ENCODE results near the gene SIX3.

SIX3 gene

DNA sequence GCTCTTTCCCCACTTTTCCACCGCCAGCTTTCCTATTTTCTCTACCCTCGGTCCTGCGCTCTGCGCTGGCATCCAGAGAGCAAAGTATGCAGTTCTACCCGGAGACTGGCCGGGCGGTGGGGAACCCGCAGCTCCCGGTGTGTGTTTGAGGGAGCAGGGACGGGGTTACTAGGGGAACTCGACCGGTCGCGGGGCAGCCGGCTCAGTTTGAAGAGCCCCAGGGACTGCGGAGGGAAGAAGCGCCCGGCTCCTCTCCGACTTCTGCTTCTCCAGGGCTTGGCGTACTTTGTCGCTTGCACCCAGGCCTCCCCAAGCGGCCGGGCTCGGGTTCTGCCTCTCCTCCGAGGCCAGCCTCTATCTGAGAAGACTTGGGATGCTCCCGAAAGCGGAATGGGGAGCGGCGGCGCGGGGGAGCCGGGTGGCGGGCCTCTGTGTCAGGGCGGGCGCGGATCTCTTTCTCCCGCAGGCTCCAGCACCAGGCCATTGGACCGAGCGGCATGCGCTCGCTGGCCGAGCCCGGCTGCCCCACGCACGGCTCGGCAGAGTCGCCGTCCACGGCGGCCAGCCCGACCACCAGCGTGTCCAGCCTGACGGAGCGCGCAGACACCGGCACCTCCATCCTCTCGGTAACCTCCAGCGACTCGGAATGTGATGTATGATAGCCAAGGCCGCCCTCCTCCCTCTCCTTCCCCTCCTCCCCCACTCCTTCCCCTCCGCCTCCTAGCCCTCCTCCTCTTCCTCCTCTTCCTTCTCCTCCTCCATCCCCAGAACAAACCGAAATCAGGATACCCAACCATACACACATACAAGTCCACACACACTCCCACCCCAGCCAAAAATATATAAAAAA is 2.8 kb downstream of the SIX3 start:
- DNase-seq: no peak

DNA sequence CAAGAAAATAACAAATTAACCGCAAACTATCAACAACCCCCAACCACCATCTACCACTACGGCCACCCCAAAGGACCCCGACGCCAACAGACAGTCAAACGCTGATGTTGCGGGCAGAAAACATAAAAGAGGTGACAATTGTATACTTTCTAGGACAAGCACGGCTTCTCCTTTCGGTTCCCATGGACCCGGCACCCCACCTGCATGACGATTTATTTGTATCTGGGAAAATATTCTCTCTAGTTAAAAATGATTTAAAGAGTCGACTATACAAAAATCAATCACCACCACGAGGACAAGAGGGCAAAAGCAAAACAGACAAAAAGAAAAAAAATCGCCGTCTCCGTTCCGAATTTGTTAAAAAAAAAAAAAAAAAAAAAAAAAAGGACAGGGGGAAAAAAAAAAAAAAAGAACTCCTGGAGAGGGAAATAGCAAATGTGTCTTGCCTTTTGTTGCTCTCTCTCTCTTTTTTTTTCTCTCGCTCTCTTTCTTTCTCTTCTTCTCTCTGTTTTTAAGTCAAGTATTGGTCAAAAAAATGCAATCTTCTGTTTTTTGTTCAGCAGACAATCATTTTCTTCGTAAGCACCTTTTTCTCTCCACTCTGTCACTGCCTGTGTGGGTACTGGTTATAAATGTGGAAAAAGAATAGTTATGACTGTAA is 3.6 kb downstream of the SIX3 start:
- no peak for DNase-seq

DNA sequence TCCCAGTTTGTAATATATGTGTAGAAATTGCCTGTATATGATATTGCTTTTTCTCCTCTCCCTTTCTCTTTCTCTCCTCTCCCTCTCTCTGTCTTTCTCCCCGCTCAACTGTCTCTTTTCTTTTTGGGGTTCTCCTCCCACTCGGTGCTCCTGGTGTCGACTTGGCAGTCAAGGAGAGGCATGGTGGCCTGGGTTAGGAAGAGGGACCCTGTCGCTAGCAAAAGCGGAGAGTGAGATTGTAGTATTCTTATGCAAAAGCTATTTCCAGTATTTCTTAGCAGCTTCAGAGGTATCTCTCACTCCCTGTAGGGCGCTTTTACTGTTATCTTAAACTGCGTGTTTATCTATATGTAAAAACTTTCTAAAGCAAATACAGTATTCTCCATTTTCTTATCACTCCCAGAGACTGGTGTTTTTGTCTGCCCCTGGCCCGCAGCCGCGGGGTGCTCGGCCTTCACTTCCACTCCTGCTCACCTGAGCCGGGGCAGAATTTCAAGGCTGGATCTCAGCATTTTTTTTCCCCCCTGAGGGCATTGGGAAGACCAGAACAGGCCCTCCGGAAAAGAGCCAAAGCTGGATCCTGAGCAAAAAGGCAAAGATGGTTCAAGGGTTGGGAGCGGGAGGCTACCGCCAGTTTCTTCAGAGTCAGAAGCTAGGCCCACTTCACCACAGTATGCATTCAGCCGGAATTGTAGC is 4.3 kb downstream of the SIX3 start:
- no peak for DNase-seq

DNA sequence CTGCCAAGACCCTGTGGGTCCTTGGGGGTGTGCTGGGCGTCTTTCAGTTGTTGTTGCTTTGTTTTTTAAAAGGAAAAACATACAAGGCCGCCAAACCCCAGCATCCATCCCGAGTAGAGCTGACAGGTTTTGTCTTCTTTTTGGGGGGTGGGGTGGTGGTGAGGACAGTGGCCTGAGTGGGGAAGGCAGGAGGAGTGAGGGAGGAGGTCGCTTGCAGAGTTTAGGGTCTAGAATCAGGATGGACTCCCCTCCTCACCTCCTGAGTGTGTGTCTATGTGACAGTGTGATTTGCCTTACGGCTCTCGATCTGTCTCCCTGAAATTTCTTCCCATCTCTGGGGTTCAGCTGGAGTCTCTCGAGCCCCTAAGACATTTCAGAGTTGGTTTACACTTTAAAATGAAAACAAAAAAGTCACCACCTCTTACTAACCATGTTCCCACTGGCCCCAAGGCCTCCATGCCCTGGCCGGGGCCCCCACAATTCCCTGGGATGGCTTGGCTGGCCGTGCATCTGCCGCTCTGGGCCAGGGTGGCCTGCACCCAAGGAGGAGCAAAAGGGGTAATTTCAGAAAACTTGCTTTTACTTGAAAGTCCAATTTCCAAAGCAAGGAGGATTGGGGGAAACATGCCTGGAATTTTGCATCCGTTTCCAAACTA is 5.0 kb downstream of the SIX3 start:
- DNase-seq: no peak

DNA sequence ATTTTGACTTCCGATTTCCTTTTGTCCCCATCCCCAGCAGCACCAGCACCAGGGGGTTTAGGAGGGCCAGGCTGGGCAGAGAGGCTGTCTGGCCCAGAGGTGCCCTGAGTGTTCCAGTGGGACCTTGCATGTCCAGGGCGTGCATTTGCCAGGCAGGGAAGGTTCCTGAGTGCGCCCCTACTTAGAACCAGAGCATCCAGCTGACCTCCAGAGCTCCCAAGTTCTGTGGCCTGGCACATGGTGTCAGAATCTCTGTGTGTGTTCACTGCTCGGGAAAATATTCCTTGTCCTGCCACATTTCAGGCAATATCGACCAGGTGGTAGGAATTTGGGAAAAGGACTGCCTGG is 5.5 kb downstream of the SIX3 start:
- DNase-seq: no peak

DNA sequence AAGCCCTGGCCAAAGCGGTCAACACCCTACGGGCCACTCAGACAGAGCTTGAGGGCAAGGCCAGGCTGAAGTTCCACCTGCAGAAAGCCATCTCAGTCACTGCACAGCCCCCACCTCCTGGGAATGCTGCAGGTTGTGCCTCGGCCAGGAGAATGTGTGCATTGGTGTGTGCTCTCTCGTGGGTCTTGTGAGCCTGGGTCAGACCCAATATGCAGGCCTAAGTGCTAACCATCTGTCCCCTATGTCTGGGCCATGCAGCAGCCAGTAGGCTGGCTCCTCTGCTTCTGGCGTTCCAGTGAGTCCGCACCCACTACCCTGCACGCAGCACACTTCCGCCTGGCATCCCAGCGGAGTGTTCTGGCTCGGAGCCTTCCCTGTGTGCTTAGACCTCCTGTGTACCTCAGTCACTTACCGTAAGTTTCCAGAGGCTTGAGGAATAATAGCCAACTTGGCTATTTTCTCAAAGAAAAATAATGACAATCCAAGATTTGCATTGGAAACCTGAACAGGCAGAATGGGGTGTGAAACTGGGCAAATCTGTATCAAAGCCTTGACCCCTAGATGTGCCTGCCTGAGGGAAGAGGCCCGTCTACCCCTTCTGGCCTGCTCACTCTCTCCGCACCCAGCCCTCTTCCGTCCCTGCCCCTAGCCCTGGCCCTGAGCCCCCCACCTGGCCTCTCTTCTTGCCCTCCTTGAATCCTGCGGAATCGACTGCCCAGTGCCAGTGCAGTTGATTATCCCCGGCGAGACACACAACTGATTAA is 7.2 kb downstream of the SIX3 start:
- DNase-seq: no peak

DNA sequence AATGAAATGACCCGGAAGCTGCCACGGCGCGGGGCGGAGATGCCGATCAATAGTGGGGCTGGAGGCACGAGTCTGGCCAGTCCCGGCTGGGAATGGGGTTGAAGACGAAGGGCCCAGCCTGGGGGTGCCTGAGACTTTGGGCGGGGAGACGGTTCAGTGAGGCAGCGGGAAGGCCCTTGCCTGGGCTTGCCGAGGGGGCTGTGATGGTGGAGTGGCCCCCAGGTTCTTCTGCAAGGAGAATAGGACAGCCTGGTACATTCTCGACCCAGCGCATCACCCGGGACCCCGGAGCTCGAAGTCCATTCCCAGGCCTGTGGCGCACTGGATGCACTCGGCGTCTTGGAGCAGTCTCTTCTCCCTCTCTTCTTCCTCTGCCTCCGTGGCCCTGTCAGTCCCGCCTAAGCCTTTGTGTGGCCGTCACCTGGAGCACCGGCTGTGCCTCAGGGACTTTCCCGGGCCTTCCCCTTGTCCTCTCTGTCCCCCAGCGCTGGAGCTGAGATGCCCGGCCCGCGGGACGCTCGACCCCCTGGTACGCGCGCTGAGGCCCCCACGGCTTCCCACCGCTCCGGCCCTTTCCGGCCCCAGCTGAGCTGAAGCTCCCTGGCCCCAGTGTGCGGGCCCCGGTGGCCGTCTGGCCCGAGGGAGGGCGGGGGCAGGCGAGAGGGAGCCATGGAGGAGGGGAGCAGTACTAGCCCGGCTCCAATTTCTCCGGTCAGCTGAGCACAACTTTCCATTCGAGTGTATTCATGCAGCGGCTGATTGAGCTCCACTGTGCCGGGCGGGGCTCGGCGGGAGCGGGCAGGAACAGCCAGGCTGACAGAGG is 8.0 kb downstream of the SIX3 start:
- no peak for DNase-seq

DNA sequence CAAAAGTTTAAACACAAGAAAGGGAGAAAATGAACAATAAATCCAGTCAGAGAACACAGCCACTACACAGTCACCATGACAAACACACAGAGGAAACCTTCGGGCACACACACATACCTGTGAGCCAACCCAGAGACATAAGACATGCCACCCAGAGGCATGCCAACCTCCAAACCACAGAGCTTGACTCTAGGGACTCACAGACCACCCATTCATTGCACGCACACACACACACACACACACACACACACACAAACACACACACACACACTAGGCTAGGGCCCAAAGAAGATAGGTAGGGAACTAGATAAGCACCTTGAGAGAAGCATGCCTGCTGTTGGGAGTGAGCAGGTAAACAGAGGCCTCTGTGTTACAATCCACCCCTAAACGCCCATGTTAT is 9.1 kb downstream of the SIX3 start:
- DNase-seq: no peak

DNA sequence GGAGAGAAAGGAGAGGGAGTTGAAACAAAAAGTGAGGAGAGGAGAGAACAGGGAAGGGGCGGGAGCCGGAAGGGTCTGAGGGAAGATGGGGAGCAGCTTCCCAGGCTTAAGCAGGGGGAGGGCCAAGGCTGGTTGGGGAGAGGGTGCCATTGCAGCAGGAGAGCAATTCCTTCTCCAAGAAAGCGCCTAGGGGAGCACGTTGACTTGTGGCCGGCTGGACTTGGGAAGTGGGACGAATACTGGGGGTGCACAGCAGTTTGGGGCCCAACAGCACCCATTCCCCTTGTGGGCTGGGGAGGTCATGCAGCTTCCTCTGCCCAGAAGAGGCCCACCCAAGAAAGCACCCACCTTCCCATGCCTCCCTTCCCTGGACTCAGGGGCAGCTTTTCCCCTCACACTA is 9.6 kb downstream of the SIX3 start:
- no peak for DNase-seq

DNA sequence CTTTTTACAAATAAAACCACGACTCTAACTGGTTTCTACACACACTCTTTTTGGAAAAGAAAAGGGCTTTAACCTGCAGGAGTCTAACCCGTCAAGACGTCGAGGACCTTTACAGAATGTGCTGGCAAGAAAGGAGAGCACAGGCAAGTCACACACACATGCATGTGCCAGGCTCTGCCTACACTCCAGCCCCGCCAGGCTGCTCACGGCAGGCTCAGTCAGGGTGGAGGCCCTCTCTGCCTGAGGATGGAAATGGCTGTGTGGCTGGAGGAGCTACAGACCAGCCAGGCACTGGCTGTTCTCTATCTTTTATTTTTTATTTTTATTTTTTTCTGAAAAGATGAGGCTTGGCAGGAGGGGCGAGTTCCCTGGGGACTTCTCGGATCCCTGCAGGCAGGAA is 10.2 kb downstream of the SIX3 start:
- no peak for DNase-seq

DNA sequence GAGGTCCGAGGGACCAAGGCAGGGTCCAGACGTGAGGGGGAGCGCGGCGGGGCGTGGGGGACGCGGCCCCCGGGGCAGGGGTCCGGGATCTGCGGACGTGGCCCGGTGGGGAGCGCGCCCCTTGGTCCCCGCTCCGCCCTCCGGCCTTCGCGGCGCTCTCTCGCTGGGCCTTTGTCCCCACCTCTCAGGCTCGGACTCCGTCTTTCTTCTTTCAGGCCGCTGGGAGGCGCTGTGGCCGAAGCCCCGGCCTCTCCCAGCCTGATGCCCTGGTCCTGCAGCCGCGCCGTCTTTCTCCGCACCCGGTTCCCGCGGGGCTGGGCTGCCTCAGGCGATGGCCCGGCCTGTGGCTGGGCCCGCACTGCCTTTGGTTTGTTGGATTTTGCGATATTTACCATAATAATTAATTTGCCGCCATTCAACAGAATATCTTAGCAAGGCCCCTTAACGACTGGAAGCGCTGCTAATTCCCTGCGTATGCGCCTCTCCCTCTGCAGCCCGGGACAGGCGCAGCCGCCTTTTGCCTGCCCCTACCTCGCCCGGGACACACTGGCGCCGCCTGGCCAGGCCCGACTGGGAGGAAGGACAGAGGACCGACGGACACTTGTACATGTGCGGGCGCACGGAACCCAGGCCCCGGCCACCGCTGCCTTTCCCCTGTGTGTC is 10.8 kb downstream of the SIX3 start:
- DNase-seq: peak; percentile 35

DNA sequence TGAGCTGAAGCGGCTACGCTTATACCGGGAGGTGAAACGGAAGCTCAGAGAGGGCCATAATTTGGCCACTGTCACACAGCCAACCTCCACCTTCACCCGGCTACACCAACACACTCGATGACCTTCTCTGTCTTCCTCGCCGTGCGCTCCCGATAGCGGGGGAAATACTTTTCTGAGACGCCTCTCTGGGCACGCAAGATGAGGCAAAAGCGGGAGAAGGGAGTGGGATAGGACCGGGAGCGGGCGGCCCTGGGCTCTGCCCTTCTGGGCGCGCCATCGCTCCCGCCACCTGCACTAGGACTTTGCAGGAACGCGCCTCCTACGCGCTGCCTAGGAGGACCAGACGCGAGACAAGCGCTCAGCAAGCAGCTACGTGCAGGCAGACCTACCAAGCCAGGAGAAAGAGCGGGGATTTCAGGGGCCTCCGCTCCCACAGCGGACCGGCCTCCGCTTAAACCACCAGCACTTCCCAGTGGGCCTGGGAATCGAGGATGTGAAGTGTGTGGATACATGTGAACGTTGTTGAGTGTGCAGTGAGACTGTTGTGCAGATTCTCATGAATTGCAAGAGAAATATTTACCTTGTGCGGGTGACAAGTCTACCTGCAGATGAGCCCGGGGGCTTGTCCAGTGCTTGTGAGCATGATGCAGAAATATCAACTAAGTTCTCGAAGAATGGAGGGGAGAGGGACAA is 11.4 kb downstream of the SIX3 start:
- no peak for DNase-seq

DNA sequence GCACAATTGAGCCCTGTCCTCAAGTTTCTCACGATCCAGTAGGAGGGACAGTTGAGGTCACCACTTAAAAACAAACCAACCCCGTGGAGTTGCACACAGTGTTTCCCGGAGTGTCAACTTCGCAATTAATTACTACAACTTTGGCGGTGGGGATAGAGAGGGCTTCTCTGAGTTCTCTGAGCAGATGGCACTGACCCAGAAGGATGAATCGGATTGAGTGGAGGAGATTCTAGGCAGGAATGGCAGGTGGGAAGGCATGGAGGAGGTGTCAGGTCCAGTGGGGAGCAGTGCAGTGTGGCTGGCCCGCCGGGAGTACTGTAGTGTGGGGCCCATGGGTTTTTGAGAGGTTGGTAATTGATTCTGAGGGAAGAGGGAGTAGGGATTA is 12.0 kb downstream of the SIX3 start:
- DNase-seq: no peak

DNA sequence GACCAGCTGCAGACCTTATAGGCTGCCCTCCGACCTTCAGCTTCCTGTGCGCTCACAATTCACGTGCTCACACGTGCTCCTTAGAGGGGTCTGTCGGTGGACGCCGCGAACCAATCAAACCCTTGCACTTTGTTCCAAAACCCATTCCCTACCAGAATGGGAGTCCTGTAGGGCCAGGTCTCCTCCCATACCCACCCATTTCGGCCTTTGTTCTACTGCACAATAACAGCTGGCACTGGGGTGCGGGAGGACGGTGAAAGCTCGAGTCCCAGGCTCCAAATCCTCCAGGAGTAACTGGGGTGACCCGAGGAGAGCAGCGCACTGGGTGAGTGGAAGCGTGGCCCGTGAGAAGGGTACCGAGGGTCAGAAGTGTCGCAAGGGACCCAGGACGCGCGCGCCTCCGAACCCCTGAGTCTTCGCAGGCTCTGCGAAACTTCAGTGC is 13.0 kb downstream of the SIX3 start:
- DNase-seq: no peak

DNA sequence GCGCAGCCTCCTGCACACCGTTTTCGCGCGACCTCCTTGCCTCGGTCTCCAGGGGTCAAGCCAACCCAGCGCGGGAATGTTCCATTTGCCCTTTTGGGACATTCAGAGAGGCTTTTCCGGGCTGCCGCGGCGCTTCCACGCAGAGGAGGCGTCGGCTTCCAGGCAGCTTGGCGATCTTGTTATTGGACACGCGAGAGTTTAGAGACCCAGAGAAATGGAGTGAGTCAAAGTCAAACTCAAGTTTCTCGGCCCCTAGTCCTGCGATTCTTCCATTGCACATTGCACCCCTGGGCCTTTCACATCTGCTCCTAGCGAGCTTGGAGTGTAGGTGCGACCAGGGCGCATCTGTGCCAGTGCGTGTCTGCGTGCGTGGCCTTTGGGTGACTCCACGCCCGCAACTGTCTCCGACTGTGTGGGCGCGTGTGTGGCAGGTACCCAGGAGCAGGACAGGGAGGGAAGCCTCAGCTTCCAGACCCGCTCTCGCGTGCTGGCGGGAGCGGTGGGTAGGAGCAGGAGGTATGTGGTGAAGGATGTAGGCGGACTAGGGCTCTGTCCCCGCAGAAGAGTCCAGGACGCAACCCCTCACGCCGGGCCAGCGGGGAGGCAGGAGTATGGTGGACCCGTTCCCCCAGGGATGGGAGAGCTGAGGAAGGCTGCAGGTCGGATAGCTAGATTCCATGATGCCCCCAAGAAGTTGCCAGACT is 13.5 kb downstream of the SIX3 start:
- DNase-seq: no peak

DNA sequence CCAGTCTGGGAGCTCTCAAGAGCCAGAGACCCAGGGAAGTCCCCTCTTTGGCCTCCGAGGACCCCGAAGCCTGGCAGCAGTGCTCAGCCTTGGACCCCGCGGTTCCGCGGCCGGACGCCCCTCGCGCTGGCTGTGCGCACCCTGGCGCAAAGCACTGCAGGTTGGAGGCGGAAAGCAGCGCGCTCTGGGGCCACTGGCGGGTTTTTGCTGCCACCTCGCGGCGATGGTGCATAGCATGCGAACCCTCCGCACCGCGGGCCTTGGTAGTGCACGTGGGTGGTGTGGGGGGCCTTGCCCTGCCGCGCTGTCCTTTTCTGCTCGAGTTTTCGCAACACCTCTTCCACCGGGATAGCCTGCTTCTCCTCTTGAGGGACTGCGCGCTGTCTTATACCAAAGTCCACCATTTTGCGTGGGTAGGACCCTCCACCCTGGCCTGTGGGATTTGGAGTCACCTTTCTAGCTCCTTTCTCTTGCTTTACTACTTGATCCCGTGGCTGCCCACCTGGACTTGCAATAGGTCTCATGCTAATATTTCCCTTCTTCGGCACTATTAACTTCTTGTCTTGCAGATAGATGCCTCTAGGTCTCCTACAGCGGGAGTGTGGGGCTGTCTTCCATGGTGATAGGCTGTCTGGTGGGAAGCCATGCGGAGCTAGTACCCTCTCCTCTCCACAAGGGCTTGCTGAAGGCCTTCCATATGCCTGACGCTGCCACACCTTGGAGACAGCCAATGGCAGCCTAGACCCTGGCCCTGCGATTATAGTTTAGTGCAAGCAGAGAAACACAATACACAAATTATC is 14.3 kb downstream of the SIX3 start:
- peak; percentile 36 for DNase-seq

DNA sequence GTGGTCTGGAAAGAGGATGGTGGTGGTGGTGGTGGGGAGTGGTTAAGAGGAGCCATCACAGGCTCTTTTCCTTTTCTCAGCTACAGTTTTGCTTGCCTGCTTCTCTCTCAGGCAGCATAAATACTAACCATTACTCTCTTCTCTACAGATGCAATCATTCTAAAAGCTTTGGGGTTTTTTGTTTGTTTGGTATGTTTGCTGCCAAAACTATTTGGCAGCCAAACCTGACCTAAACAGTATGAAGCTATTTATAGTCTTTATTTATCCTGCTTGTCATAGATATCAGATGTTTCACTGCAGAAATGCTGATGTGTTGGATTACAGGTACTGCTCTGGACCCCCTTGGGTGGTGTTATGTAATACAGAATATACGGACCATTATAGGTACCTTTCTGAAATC is 15.3 kb downstream of the SIX3 start:
- no peak for DNase-seq

DNA sequence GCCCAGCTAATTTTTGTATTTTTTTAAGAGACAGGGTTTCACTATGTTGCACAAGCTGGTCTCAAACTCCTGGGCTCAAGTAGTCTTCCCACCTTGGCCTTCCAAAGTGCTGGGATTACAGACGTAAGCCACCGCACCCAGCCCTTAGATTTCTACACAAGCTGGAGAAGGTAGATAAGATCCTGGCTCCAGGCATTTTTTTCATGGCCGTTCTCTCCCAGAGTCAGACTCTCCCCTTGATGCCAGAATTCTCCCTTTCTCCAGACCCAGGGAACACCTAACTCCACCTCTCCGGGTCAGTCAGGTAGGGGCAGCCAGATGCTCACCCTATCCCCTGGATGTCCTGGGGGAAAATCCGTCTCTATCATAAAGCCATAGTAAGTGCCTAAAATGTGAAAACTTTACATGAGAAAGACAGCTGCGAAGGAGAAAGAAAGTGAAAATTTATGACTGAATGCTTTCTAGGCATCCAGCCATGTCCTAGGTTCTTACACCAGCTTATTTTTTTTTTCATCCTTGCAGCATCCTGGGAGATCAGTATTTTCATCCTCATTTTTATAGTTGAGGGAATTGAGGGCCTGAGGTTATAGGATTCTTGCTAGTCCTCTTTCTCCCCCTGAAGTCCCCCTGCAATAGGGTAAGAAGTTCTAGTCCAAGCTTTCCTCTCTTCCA is 16.3 kb downstream of the SIX3 start:
- no peak for DNase-seq

DNA sequence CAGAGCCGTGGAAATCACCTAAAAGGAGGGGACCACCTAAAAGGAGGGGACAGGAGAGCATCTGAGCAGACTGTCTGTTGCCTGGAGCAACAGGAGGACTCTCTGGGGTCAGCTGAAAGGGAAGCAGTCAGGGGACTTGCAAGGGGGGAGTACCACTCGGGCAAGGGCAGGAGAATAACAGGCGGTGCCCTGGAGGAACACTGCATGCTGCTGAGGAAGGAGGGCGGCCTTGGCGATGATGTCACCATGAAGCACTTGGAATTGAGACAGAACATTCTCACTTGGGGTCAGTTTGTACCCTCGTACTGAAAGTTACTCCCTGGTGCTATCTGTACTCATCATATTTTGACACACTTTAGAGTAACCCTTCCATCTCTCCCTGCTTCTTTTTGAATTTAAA is 18.4 kb downstream of the SIX3 start:
- DNase-seq: no peak
